Stimulated activated naive CD4-positive, alpha-beta T cell treated with Interleukin-2 at 50 U/mL for 16 hours (primary cell): ENCODE results near the gene NELL1.

Source experiments
- DNase-seq: peaks from one replicate; lab custom pipeline; 2025; lab: John Stamatoyannopoulos, UW

NELL1 gene

GRCh38 chr11:20668844-20669819 lies at the start of gene NELL1:
Gene NELL1 (plus strand): TSS chr11:20669586.
- no peak for DNase-seq

- no peak for DNase-seq
Observed at GRCh38 chr11:20620988-20621387, 48.4 kb upstream of the NELL1 start.

GRCh38 chr11:20621679-20622078 lies 47.7 kb upstream of the NELL1 start:
- DNase-seq = no peak

GRCh38 chr11:20623252-20623651 lies 46.1 kb upstream of the NELL1 start:
- DNase-seq = no peak

- DNase-seq = no peak
Observed at GRCh38 chr11:20626279-20626678, 43.1 kb upstream of the NELL1 start.

- DNase-seq = no peak
Observed at GRCh38 chr11:20627026-20627425, 42.4 kb upstream of the NELL1 start.

GRCh38 chr11:20627701-20628100 lies 41.7 kb upstream of the NELL1 start:
- no peak for DNase-seq

GRCh38 chr11:20631519-20632168 lies 37.7 kb upstream of the NELL1 start:
- DNase-seq = no peak

- DNase-seq = no peak
Observed at GRCh38 chr11:20632169-20632532, 37.2 kb upstream of the NELL1 start.

GRCh38 chr11:20634044-20634443 lies 35.3 kb upstream of the NELL1 start:
- no peak for DNase-seq

- DNase-seq = no peak
Observed at GRCh38 chr11:20634781-20635180, 34.6 kb upstream of the NELL1 start.

- DNase-seq = no peak
Observed at GRCh38 chr11:20638074-20638473, 31.3 kb upstream of the NELL1 start.

GRCh38 chr11:20639688-20640087 lies 29.7 kb upstream of the NELL1 start:
- DNase-seq = no peak

- DNase-seq = no peak
Observed at GRCh38 chr11:20640401-20640800, 29.0 kb upstream of the NELL1 start.

GRCh38 chr11:20644360-20644759 lies 25.0 kb upstream of the NELL1 start:
- DNase-seq = no peak

GRCh38 chr11:20647976-20648565 lies 21.3 kb upstream of the NELL1 start:
- no peak for DNase-seq

GRCh38 chr11:20652150-20652806 lies 17.1 kb upstream of the NELL1 start:
- DNase-seq = no peak

- no peak for DNase-seq
Observed at GRCh38 chr11:20654038-20654437, 15.3 kb upstream of the NELL1 start.

GRCh38 chr11:20656901-20657300 lies 12.5 kb upstream of the NELL1 start:
- no peak for DNase-seq

- DNase-seq = no peak
Observed at GRCh38 chr11:20658135-20658534, 11.3 kb upstream of the NELL1 start.

GRCh38 chr11:20661445-20661844 lies 7.9 kb upstream of the NELL1 start:
- DNase-seq = no peak

- no peak for DNase-seq
Observed at GRCh38 chr11:20661850-20662249, 7.5 kb upstream of the NELL1 start.
